ENCODE results near the gene POLD2.

DNA sequence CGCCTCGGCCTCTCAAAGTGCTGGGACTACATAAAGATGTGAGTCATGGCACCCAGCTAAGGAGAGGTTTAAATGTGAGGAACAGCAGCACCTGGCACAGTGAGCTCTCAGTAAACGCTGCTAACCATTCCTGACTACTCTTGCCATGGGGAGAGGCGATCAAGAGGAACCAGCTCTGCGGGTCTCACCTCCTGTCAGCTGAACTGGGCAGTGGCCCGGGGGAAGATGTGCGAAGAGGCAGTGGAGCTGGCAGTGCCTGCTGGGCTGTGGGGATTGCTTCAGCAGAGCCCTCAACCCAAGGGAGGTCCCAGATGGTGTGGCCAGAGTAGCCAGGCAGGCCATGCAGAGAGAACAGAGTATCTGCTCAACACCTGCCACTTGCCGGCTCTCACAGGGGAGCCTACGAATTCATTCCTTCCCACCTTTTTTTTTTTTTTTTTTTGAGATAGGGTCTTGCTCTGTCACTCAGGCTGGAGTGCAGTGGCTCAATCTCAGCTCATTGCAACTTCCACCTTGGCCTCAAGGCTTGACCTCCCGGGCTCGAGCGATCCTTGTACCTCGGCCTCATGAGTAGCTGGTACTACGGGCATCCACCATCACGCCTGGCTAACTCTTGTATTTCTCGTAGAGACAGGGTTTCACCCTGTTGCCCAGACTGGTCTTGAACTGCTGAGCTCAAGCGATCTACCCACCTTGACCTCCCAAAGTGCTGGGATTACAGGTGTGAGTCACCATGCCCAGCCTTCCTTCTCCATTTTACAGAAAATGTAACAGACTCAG is 47.9 kb downstream of the POLD2 start:
- TF ChIP-seq, protein P1, sequence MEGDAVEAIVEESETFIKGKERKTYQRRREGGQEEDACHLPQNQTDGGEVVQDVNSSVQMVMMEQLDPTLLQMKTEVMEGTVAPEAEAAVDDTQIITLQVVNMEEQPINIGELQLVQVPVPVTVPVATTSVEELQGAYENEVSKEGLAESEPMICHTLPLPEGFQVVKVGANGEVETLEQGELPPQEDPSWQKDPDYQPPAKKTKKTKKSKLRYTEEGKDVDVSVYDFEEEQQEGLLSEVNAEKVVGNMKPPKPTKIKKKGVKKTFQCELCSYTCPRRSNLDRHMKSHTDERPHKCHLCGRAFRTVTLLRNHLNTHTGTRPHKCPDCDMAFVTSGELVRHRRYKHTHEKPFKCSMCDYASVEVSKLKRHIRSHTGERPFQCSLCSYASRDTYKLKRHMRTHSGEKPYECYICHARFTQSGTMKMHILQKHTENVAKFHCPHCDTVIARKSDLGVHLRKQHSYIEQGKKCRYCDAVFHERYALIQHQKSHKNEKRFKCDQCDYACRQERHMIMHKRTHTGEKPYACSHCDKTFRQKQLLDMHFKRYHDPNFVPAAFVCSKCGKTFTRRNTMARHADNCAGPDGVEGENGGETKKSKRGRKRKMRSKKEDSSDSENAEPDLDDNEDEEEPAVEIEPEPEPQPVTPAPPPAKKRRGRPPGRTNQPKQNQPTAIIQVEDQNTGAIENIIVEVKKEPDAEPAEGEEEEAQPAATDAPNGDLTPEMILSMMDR (conservative IDR thresholded peaks at IDR 0.05; ENCODE audit: low read depth, low read length), result no peak
- TF ChIP-seq RAD21 (IDR thresholded peaks at IDR 0.05; ENCODE audit: low read length) (no peak), POLR2A (IDR thresholded peaks at IDR 0.05; ENCODE audit: low read depth, low read length) (no peak), MXI1 (IDR thresholded peaks at IDR 0.05; ENCODE audit: borderline replicate concordance, low read depth, low read length) (no peak), CHD1 (IDR thresholded peaks at IDR 0.05; ENCODE audit: low read depth, low read length) (no peak), NFE2L2 (IDR thresholded peaks at IDR 0.05; ENCODE audit: low read depth, low read length) (no peak)
- TF ChIP-seq, protein P2, sequence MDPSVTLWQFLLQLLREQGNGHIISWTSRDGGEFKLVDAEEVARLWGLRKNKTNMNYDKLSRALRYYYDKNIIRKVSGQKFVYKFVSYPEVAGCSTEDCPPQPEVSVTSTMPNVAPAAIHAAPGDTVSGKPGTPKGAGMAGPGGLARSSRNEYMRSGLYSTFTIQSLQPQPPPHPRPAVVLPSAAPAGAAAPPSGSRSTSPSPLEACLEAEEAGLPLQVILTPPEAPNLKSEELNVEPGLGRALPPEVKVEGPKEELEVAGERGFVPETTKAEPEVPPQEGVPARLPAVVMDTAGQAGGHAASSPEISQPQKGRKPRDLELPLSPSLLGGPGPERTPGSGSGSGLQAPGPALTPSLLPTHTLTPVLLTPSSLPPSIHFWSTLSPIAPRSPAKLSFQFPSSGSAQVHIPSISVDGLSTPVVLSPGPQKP (IDR thresholded peaks at IDR 0.05; ENCODE audit: borderline replicate concordance, low read depth, low read length), result no peak
- TF ChIP-seq, protein P3, sequence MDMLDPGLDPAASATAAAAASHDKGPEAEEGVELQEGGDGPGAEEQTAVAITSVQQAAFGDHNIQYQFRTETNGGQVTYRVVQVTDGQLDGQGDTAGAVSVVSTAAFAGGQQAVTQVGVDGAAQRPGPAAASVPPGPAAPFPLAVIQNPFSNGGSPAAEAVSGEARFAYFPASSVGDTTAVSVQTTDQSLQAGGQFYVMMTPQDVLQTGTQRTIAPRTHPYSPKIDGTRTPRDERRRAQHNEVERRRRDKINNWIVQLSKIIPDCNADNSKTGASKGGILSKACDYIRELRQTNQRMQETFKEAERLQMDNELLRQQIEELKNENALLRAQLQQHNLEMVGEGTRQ (IDR thresholded peaks at IDR 0.05; ENCODE audit: low read depth, low read length), result no peak
